ENCODE data around the gene PRPS1.

GRCh38 chrX:107699616-107700015, 71.3 kb downstream of the PRPS1 start:
- TF ChIP-seq POLR2AphosphoS5 (IDR thresholded peaks at IDR 0.05; ENCODE audit: low read depth, low read length) (no peak), POLR2A (IDR thresholded peaks at IDR 0.05; ENCODE audit: low read depth, low read length) (no peak), PAX5 (IDR thresholded peaks at IDR 0.05; ENCODE audit: insufficient read depth, low read length, severe bottlenecking) (no peak)

All from GM12891 (cell line).